Testis (tissue), 3 donors: ENCODE measurements around the gene KDM4C. TPM values are rescaled to one million over a fixed set of nuclear protein-coding genes. Genes with fewer than 3 reads are reported as not detected.

Experiments used
- DNase-seq: peaks from one replicate; pipeline ENCODE4 v3.0.0-alpha.2; 2019
- H3K27ac ChIP-seq, 2 donors: fragments of 200-600 bp; sonication (generic); one replicate each; pipeline ENCODE4 v1.5.1; 2019
- H3K27me3 ChIP-seq: fragments of 200-600 bp; sonication (generic); one replicate; pipeline ENCODE4 v1.5.1; 2019
- H3K36me3 ChIP-seq: fragments of 200-600 bp; sonication (generic); one replicate; pipeline ENCODE4 v1.5.1; 2017; ENCODE audit warnings: low read depth; ENCODE audit errors: missing control alignments
- H3K4me1 ChIP-seq: fragments of 200-600 bp; sonication (generic); one replicate; pipeline ENCODE4 v1.5.1; 2019
- H3K4me3 ChIP-seq, 2 donors: fragments of 200-600 bp; sonication (generic); one replicate each; pipeline ENCODE4 v1.5.1; 2017 to 2019
- H3K9me3 ChIP-seq: fragments of 200-600 bp; sonication (generic); one replicate; pipeline ENCODE4 v1.5.1; 2017
- POLR2A ChIP-seq: fragments of 450-650 bp; IDR thresholded peaks from one replicate; pipeline ENCODE4 v1.6.1; 2017; ENCODE audit warnings: antibody characterized with exemption, mild to moderate bottlenecking, moderate library complexity
- WGBS, 2 donors: methylation state at CpG; one replicate each; pipeline ENCODE4 v1.1.5; 2018; 5-methylcytosine and 5-hydroxymethylcytosine counted together
- intact Hi-C: fragments of 100-400 bp; cut with DNase I; formaldehyde crosslinking; loops from one replicate; pipeline ENCODE4 v1.15.1; 2023; ENCODE audit warnings: low total_unique reads
- polyA plus RNA-seq: library from polyadenylated mRNA; stranded (reverse); fragments of 350-450 nt; fragmentation: Illumina TruSeq; extraction: RNeasy Lipid Tissue Mini Kit (QIAGEN cat#74804); gene quantifications from one replicate; pipeline ENCODE4 v1.2.3, GENCODE V29; 2014; ENCODE audit warnings: low read depth, low replicate concordance; ENCODE audit not compliant: insufficient read depth
- total RNA-seq, 2 donors: library from RNA; depleted of rRNA; stranded (reverse); fragments of >200 nt; gene quantifications; one replicate each; pipeline ENCODE4 v1.2.3, GENCODE V29; 2016
- TF ChIP-seq, protein P1 (sequence below), 3 experiments: fragments of 450-650 bp in 2 of 3; fragments of 200-600 bp in 1 of 3; sonication (generic) in 1 of 3; IDR thresholded peaks; one replicate each; pipeline ENCODE4 v1.5.1; 2016 to 2019; ENCODE audit warnings: antibody characterized with exemption in 3 of 3, mild to moderate bottlenecking in 2 of 3, moderate library complexity in 1 of 3

The KDM4C gene
- total and polyA plus RNA-seq, 3 donors from 2014 or later, result 16.7 to 58.8 (median 48.8) TPM

DNA sequence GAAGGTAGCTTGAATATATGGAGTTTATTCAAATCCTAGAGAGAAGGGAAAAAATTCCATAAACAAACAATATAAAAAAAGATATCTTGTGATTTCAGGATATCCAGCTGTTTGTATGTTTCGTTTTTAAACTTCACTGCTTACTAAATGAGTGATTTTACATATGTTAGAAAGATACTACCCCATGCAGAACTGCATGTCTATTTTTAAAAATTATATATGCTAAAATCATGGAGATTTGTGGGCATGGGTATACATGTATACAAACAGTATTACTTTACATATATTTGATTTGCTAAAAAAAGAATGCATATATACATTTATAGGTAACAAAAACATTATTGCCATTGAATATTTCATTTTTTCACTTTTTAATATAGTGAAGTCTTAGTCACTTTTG is 178.3 kb downstream of the KDM4C start:
- WGBS, 2 donors, result 85 to 87% methylated on average over 1 of the region's 1 CpG
- intact Hi-C loops, result no loop called here
- no peak for DNase-seq

DNA sequence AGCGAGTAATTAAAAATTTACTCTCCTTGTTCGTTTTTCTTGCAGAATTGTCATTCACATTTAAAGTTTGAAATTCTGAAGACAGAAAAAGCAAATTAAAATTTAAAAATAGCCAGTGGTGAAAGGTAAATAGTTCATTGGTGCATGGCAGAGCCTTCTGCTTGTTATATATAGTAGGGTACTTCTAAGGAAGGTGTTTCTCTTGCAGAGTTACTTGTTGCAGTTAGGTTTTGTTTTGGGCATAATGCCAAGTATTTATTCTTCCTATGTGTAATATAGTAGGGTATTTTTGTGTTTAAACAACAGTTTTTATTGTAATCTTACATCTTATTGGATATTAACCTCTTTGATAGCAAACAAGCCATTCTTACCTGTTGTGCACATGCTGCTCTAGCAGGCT is 179.4 kb downstream of the KDM4C start:
- no peak for TF ChIP-seq POLR2A
- TF ChIP-seq, protein P1, sequence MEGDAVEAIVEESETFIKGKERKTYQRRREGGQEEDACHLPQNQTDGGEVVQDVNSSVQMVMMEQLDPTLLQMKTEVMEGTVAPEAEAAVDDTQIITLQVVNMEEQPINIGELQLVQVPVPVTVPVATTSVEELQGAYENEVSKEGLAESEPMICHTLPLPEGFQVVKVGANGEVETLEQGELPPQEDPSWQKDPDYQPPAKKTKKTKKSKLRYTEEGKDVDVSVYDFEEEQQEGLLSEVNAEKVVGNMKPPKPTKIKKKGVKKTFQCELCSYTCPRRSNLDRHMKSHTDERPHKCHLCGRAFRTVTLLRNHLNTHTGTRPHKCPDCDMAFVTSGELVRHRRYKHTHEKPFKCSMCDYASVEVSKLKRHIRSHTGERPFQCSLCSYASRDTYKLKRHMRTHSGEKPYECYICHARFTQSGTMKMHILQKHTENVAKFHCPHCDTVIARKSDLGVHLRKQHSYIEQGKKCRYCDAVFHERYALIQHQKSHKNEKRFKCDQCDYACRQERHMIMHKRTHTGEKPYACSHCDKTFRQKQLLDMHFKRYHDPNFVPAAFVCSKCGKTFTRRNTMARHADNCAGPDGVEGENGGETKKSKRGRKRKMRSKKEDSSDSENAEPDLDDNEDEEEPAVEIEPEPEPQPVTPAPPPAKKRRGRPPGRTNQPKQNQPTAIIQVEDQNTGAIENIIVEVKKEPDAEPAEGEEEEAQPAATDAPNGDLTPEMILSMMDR (IDR thresholded peaks at IDR 0.05), result no peak
- no peaks in the 10 kb centered on the region for H3K4me1 ChIP-seq
- no peak for DNase-seq
- no peaks in the 10 kb centered on the region for H3K9me3 ChIP-seq
- 97 to 99% methylated on average over 2 of the region's 2 CpGs for WGBS, 2 donors
- intact Hi-C loops, result no loop called here
- no peaks in the 10 kb centered on the region for H3K27me3 ChIP-seq
- no peak overlapping the region for H3K4me3 ChIP-seq
- H3K27ac ChIP-seq, result no peak overlapping the region
- no peaks in the 10 kb centered on the region for H3K36me3 ChIP-seq

More for the DNA sequence above, 178.3 kb downstream of the KDM4C start:
- no peak overlapping the region for H3K27ac ChIP-seq
- no peaks in the 10 kb centered on the region for H3K4me1 ChIP-seq
- TF ChIP-seq, protein P1 (IDR thresholded peaks at IDR 0.05), result no peak
- TF ChIP-seq POLR2A, result no peak
- no peaks in the 10 kb centered on the region for H3K27me3 ChIP-seq
- H3K36me3 ChIP-seq, result no peaks in the 10 kb centered on the region
- no peak overlapping the region for H3K4me3 ChIP-seq
- H3K9me3 ChIP-seq, result no peaks in the 10 kb centered on the region

DNA sequence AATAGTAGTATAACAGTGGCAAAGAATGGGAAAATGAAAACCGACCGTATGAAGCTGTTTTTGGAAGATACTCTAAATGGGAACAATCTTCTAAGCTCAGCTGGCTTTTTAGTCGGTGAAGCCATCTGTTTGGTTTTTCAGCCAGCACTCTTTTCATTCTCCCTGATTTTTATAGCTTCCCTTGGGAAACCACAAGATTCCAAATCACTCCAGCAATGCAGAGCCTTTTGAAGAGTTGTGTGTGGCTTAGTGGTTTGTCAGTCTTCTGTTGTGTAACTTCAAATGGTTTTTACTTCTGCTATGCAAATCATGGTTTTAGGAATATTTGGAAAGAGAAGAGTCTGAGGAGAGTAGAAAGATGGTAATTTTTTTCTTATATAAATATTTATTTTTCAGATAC is 180.7 kb downstream of the KDM4C start:
- no peaks in the 10 kb centered on the region for H3K27me3 ChIP-seq
- no peak overlapping the region for H3K27ac ChIP-seq
- DNase-seq, result no peak
- intact Hi-C loops, result no loop called here
- H3K36me3 ChIP-seq, result no peaks in the 10 kb centered on the region
- no peak for TF ChIP-seq POLR2A
- TF ChIP-seq, protein P1 (IDR thresholded peaks at IDR 0.05), result no peak
- WGBS, 2 donors, result 42 to 55% methylated on average over 3 of the region's 3 CpGs
- no peak overlapping the region for H3K4me3 ChIP-seq
- H3K9me3 ChIP-seq, result no peaks in the 10 kb centered on the region
- no peaks in the 10 kb centered on the region for H3K4me1 ChIP-seq

DNA sequence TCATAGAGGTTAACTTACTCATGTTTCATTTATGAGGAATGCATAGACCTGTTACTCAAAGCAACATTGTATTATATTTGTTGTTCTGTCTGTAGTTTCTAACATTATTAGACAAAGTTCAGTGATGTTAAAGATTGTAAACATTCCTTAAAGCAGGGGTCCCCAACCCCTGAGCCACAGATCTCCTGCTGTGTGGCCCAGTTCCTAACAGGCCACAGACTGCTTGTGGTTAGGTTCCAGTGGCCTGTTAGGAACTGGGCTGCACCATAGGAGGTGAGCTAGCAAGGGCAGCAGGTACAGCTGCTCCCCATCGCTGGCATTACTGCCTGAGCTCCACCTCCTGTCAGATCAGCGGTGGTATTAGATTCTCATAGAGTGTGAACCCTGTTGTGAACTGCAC is 181.1 kb downstream of the KDM4C start:
- H3K27ac ChIP-seq, result no peak overlapping the region
- H3K27me3 ChIP-seq, result no peaks in the 10 kb centered on the region
- intact Hi-C loops, result no loop called here
- H3K4me3 ChIP-seq, result no peak overlapping the region
- no peaks in the 10 kb centered on the region for H3K36me3 ChIP-seq
- H3K9me3 ChIP-seq, result no peaks in the 10 kb centered on the region
- H3K4me1 ChIP-seq, result no peaks in the 10 kb centered on the region
- no peak for DNase-seq
- TF ChIP-seq, protein P1 (IDR thresholded peaks at IDR 0.05), result no peak
- no peak for TF ChIP-seq POLR2A
- 86 to 93% methylated on average over 1 to 2 of the region's 2 CpGs for WGBS, 2 donors

DNA sequence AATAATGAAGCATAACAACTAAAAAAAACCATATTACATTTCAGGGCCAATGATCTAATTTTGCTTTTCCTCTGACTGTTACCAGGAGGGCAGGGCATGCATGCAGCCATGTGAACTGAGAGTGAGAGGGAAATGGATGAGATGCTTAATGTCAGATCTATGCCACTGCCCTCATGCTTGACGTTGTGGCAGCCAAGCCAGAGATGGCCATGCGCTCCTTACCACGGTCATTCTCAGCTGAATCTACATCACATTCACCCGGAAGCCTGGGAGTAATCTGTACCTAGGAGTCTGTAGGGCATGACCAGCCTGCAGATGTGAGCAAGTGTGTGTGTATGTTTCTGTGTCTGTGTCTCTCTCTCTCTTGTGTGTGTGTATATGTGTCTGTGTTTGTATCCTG is 183.7 kb downstream of the KDM4C start:
- Histone ChIP-seq H3K4me1 (no peaks in the 10 kb centered on the region), H3K4me3 (no peak overlapping the region), H3K9me3 (no peaks in the 10 kb centered on the region), H3K27me3 (no peaks in the 10 kb centered on the region), H3K36me3 (no peaks in the 10 kb centered on the region), H3K27ac (no peak overlapping the region)
- WGBS, 2 donors, result 69 to 95% methylated on average over 4 of the region's 4 CpGs
- TF ChIP-seq, protein P1 (IDR thresholded peaks at IDR 0.05), result no peak
- TF ChIP-seq POLR2A, result no peak
- no peak for DNase-seq
- intact Hi-C loops, result no loop called here
